GM18909 (cell line): ENCODE measurements around the gene ZNF324.
"Not testable (repeated sequence)": the region's sequence is repeated elsewhere in the genome, so short reads cannot be mapped to it uniquely, and the experiment has no call there.

ENCODE experiments used
- ATAC-seq: cut with Tn5 transposase; IDR thresholded peaks from one replicate; pipeline ENCODE4 v1.9.1; 2021; ENCODE audit warnings: mild to moderate bottlenecking; ENCODE audit not compliant: unreplicated experiment, poor library complexity

The ZNF324 gene

GRCh38 chr19:58498316-58499020, 31.6 kb downstream of the ZNF324 start:
- peak; percentile 9 for ATAC-seq

GRCh38 chr19:58499021-58499927, 32.4 kb downstream of the ZNF324 start:
- ATAC-seq = peak; percentile 91

- ATAC-seq = no peak
Observed at GRCh38 chr19:58500242-58500641, 33.4 kb downstream of the ZNF324 start.

- ATAC-seq = not testable (repeated sequence)
Observed at GRCh38 chr19:58507602-58508223, 40.8 kb downstream of the ZNF324 start.

GRCh38 chr19:58509731-58510083, 42.8 kb downstream of the ZNF324 start:
- no peak for ATAC-seq

GRCh38 chr19:58510084-58510862, 43.4 kb downstream of the ZNF324 start:
- no peak for ATAC-seq

- no peak for ATAC-seq
Observed at GRCh38 chr19:58511353-58512208, 44.7 kb downstream of the ZNF324 start, which contains the start of gene SLC27A5. Gene SLC27A5 (minus strand): TSS chr19:58511992. CDS start chr19:58511955, 37 bp downstream.

- no peak for ATAC-seq
Observed at GRCh38 chr19:58513213-58513693, 46.4 kb downstream of the ZNF324 start.

- peak; percentile 79 for ATAC-seq
Observed at GRCh38 chr19:58513694-58514563, 47.0 kb downstream of the ZNF324 start.

GRCh38 chr19:58514564-58515022, 47.7 kb downstream of the ZNF324 start:
- ATAC-seq = no peak

- ATAC-seq = no peak
Observed at GRCh38 chr19:58515259-58515658, 48.4 kb downstream of the ZNF324 start.

- no peak for ATAC-seq
Observed at GRCh38 chr19:58516246-58516836, 49.5 kb downstream of the ZNF324 start.

- no peak for ATAC-seq
Observed at GRCh38 chr19:58516964-58517833, 50.3 kb downstream of the ZNF324 start.

GRCh38 chr19:58518256-58519086, 51.6 kb downstream of the ZNF324 start:
- no peak for ATAC-seq

- peak; percentile 2 for ATAC-seq
Observed at GRCh38 chr19:58519087-58519354, 52.1 kb downstream of the ZNF324 start.
